Activated B cell treated with CpG ODN at 0.5 μM for 24 hours (primary cell): ENCODE results near the gene INTS2. TPM values are rescaled to one million over a fixed set of nuclear protein-coding genes. Genes with fewer than 3 reads are reported as not detected.
"Not testable (repeated sequence)": the region's sequence is repeated elsewhere in the genome, so short reads cannot be mapped to it uniquely, and the experiment has no call there.

ENCODE experiments used
- ATAC-seq: fragments of 200-7000 bp; cut with Tn5 transposase; one replicate; pipeline ENCODE4 v1.10.0; 2021; ENCODE audit warnings: low read depth, mild to moderate bottlenecking, moderate library complexity
- CTCF ChIA-PET: fragments of 350-600 bp; sonication (Branson Sonifier 250); formaldehyde crosslinking; loops from one replicate; lab custom pipeline; 2021; ENCODE audit warnings: antibody characterized with exemption; lab: Charles Lee
- POLR2A ChIA-PET: fragments of 350-600 bp; sonication (Branson Sonifier 250); formaldehyde crosslinking; loops from one replicate; lab custom pipeline; 2021; ENCODE audit warnings: antibody characterized with exemption; lab: Charles Lee
- DNase-seq: peaks from one replicate; pipeline ENCODE4 v3.0.0; 2022
- H3K27ac Mint-ChIP-seq: one replicate; pipeline ENCODE4 v1.8.0; 2020; ENCODE audit warnings: mixed read lengths
- H3K27me3 Mint-ChIP-seq: one replicate; pipeline ENCODE4 v1.8.0; 2021; ENCODE audit warnings: mixed read lengths
- H3K36me3 Mint-ChIP-seq: one replicate; pipeline ENCODE4 v1.8.0; 2021; ENCODE audit warnings: low read depth, mixed read lengths
- H3K4me1 Mint-ChIP-seq: one replicate; pipeline ENCODE4 v1.8.0; 2021; ENCODE audit warnings: mixed read lengths
- H3K4me3 Mint-ChIP-seq: one replicate; pipeline ENCODE4 v1.8.0; 2020; ENCODE audit warnings: mild to moderate bottlenecking, mixed read lengths
- H3K9me3 Mint-ChIP-seq: one replicate; pipeline ENCODE4 v1.8.0; 2020; ENCODE audit warnings: mixed read lengths
- intact Hi-C: fragments of 100-400 bp; cut with micrococcal nuclease; formaldehyde crosslinking; loops from one replicate; pipeline ENCODE4 v1.15.1; 2024
- total RNA-seq: library from RNA; stranded (reverse); gene quantifications from 2 replicates; pipeline ENCODE4 v1.2.3, GENCODE V29; 2022
- TF ChIP-seq, protein P1 (sequence below): fragments of 200-600 bp; IDR thresholded peaks from one replicate; pipeline ENCODE4 v1.8.0; 2022; ENCODE audit warnings: antibody characterized with exemption, mild to moderate bottlenecking

The INTS2 gene
- total RNA-seq, 1 donor from 2014 or later: 21.4 TPM

DNA sequence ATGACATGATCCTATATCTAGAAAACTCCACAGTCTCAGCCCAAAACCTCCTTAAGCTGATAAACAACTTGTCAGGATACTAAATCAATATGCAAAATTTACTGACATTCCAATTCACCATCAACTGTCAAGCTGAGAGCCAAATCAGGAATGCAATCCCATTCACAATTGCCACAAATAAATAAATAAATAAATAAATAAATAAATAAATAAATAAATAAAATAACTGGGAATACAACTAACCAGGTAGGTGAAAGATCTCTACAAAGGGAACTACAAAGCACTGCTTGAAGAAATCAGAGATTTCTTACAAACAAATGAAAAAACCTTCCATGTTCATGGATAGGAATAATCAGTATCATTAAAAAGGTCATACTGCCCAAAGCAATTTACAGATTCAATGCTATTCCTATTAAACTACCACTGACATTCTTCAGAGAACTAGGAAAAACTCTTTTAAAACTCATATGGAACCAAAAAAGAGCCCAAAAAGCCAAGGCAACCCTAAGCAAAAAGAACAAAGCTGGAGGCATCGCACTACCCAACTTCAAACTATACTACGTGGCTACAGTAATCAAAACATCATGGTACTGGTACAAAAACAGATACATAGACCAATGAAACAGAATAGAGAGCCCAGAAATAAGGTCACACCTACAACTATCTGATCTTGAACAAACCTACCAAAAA is 102.2 kb downstream of the INTS2 start:
- H3K4me3 Mint-ChIP-seq: no peak overlapping the region
- ChIA-PET CTCF (no interaction called here), POLR2A (no interaction called here)
- intact Hi-C loops: no loop called here
- no peaks in the 10 kb centered on the region for H3K27me3 Mint-ChIP-seq
- peaks cover 2% of the 10 kb centered on the region for H3K4me1 Mint-ChIP-seq
- H3K27ac Mint-ChIP-seq: no peak overlapping the region
- ATAC-seq: no peak
- peaks cover 2% of the 10 kb centered on the region for H3K9me3 Mint-ChIP-seq
- DNase-seq: no peak
- TF ChIP-seq, protein P1, sequence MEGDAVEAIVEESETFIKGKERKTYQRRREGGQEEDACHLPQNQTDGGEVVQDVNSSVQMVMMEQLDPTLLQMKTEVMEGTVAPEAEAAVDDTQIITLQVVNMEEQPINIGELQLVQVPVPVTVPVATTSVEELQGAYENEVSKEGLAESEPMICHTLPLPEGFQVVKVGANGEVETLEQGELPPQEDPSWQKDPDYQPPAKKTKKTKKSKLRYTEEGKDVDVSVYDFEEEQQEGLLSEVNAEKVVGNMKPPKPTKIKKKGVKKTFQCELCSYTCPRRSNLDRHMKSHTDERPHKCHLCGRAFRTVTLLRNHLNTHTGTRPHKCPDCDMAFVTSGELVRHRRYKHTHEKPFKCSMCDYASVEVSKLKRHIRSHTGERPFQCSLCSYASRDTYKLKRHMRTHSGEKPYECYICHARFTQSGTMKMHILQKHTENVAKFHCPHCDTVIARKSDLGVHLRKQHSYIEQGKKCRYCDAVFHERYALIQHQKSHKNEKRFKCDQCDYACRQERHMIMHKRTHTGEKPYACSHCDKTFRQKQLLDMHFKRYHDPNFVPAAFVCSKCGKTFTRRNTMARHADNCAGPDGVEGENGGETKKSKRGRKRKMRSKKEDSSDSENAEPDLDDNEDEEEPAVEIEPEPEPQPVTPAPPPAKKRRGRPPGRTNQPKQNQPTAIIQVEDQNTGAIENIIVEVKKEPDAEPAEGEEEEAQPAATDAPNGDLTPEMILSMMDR: no peak
- H3K36me3 Mint-ChIP-seq: no peaks in the 10 kb centered on the region

DNA sequence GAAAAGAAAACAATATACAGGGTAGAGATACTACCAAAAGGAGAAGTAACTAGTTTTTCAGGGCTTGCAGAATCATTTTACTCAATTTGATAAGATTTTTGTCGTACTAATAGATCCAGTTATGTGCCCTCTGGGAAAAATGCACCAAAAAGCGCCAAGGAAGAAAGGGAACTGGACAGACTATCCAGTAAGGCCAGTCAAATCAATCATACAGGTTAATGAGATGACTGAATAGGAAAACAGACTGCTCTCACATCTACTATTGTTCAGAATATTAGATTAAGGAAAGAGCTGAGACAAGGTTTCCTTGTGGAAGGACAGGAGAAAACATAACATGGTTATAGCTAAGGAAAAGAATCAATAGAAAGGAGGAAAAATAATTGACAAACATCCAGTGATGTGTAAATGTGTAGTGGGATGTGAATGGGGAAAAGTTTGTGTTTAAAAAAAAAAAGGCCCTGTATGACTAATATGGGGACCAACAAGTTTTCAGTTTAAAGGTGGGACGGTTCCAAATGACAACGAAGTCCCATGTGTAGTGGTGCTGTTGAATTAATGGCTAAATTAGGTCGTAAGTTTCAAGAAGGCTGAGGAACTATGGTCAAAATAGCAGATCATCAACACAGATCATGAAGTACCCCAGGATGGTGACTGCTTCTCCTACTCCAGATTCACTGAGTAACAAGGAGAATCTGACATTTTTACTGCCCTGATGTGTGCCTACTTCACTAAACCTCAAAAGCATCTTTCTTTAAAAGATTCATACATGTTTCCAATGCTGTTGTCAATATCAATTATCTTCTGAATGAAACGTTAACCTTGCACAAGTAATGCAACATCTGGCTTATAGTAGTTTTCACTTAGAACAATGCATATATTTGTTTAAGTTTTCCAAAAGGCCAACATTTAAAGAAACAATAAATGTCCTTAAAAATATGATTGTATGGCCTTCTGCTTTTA is 105.2 kb downstream of the INTS2 start:
- ATAC-seq (no peak), DNase-seq (no peak)
- Mint-ChIP-seq H3K4me1 (peaks cover 5% of the 10 kb centered on the region), H3K36me3 (no peaks in the 10 kb centered on the region), H3K27ac (no peak overlapping the region), H3K27me3 (no peaks in the 10 kb centered on the region), H3K4me3 (no peak overlapping the region), H3K9me3 (peaks cover 3% of the 10 kb centered on the region)
- TF ChIP-seq, protein P1: no peak
- intact Hi-C loops: no loop called here
- ChIA-PET CTCF (no interaction called here), POLR2A (no interaction called here)

DNA sequence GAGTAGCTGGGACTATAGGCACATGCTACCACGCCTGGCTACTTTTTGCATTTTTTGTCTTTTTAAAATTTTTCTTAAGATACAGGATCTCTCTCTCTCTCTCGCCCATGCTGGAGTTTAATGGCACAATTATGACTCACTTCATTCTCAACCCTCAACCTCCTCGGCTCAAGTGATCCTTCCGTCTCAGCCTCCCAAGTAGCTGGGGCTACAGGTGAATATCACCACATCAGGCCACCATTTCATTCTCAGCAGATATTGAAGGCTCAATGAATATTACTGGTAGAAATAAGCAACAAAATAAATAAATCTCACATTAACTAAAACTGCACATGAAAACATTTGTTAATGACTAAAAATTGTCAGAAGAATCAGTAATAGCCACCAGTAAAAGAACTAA is 106.1 kb downstream of the INTS2 start:
- Mint-ChIP-seq H3K27ac (no peak overlapping the region), H3K4me3 (no peak overlapping the region), H3K36me3 (no peaks in the 10 kb centered on the region), H3K4me1 (peaks cover 12% of the 10 kb centered on the region), H3K27me3 (no peaks in the 10 kb centered on the region), H3K9me3 (peaks cover 3% of the 10 kb centered on the region)
- POLR2A ChIA-PET: no interaction called here
- intact Hi-C loops: no loop called here
- DNase-seq (no peak), ATAC-seq (no peak)
- CTCF ChIA-PET: no interaction called here
- TF ChIP-seq, protein P1: no peak

DNA sequence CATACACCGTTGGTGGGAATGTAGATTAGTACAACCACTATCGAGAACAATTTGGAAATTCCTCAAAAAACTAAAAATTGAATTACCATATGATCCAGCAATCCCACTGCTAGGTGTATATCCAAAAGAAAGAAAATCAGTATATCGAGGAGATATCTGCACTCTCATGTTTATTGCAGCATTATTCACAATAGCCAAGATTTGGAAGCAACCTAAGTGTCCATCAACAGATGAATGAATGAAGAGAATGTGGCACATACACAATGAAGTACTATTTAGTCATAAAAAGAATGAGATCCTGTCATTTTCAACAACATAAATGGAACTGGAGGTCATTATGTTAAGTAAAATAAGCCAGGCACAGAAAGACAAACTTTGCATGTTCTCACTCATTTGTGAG is 108.5 kb downstream of the INTS2 start:
- H3K36me3 Mint-ChIP-seq, H3K4me3 Mint-ChIP-seq, H3K9me3 Mint-ChIP-seq, H3K27me3 Mint-ChIP-seq, intact Hi-C loops, ATAC-seq, POLR2A ChIA-PET, DNase-seq, H3K27ac Mint-ChIP-seq: not testable (repeated sequence)
- CTCF ChIA-PET: interaction anchor here (1.6 kb wide), 1 partner anchor 17 kb away, joined by 5 read pairs; no protein-coding TSS in a partner anchor
- H3K4me1 Mint-ChIP-seq: peaks cover 35% of the 10 kb centered on the region

DNA sequence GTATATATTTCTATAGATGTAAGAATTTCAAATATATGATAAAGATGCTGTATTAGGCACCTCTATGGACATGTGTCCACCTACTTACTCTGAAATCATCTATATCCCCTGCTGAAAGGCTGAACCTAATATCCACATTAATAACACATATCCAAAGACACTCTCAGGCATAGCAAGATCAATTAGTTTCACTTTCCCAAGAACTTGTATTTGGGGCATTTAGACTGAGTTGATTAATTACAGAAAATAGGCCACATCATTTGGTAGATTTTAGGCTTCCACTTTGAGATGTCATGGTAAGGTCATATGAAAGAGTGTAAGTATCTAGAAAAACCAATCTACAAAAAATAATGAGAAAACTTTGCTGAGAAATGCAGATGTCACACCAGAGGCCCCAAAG is 109.6 kb downstream of the INTS2 start:
- DNase-seq (no peak), ATAC-seq (no peak)
- ChIA-PET CTCF (interaction anchor here (1.6 kb wide), 1 partner anchor 18 kb away, joined by 5 read pairs; no protein-coding TSS in a partner anchor), POLR2A (no interaction called here)
- Mint-ChIP-seq H3K9me3 (peaks cover 3% of the 10 kb centered on the region), H3K4me1 (peaks cover 44% of the 10 kb centered on the region), H3K27me3 (no peaks in the 10 kb centered on the region), H3K36me3 (no peaks in the 10 kb centered on the region), H3K27ac (no peak overlapping the region), H3K4me3 (no peak overlapping the region)
- intact Hi-C loops: no loop called here
- TF ChIP-seq, protein P1: no peak
